Endothelial cell of umbilical vein (primary cell): ENCODE data around the gene TTC39A.

Source experiments
- CTCF ChIP-seq, 2 donors: IDR thresholded peaks; 1 replicate in 1 of 2; 2 replicates in 1 of 2; pipeline ENCODE4 v1.5.1; 2011; ENCODE audit warnings: low read length in 2 of 2, mild to moderate bottlenecking in 2 of 2, moderate library complexity in 2 of 2, control low read depth in 1 of 2, inconsistent platforms in 1 of 2, low read depth in 1 of 2; ENCODE audit not compliant: insufficient read depth in 1 of 2; ENCODE audit errors: extremely low read depth in 1 of 2
- EZH2 ChIP-seq: IDR thresholded peaks from 2 replicates; pipeline ENCODE4 v1.6.1; 2012; ENCODE audit warnings: borderline replicate concordance, low read depth, mild to moderate bottlenecking, moderate library complexity, low read length, inconsistent platforms; ENCODE audit not compliant: severe bottlenecking
- FOS ChIP-seq: IDR thresholded peaks from 2 replicates; pipeline ENCODE4 v1.6.1; 2011; ENCODE audit warnings: mild to moderate bottlenecking, low read length, moderate library complexity, borderline replicate concordance; ENCODE audit not compliant: insufficient read depth
- GATA2 ChIP-seq: IDR thresholded peaks from 2 replicates; pipeline ENCODE4 v1.7.0; 2011; ENCODE audit warnings: low read depth, mild to moderate bottlenecking, moderate library complexity, mixed read lengths, low read length; ENCODE audit not compliant: insufficient read length, insufficient read depth
- JUN ChIP-seq: IDR thresholded peaks from 2 replicates; pipeline ENCODE4 v1.6.1; 2011; ENCODE audit warnings: borderline replicate concordance, low read depth; ENCODE audit not compliant: insufficient read length, insufficient read depth
- MAX ChIP-seq: IDR thresholded peaks from 2 replicates; pipeline ENCODE4 v1.6.1; 2011; ENCODE audit not compliant: insufficient read depth, insufficient read length
- MYC ChIP-seq: IDR thresholded peaks from one replicate; pipeline ENCODE4 v1.6.1; 2011; ENCODE audit warnings: mild to moderate bottlenecking, low read depth, low read length
- POLR2A ChIP-seq: IDR thresholded peaks from 2 replicates; pipeline ENCODE4 v1.6.1; 2012; ENCODE audit warnings: low read depth, mild to moderate bottlenecking, control low read depth, low read length
- POLR2AphosphoS5 ChIP-seq: IDR thresholded peaks from 2 replicates; pipeline ENCODE4 v1.6.1; 2012; ENCODE audit warnings: low read depth, mild to moderate bottlenecking, control low read depth, low read length, moderate library complexity; ENCODE audit not compliant: insufficient read depth

- no peak for TF ChIP-seq CTCF (IDR thresholded peaks at IDR 0.05; ENCODE audit: extremely low read depth in 1 of 2, insufficient read depth in 1 of 2, low read depth in 1 of 2, low read length in 2 of 2)
- TF ChIP-seq POLR2AphosphoS5: no peak
- TF ChIP-seq POLR2A: no peak
- TF ChIP-seq MAX: no peak
- no peak for TF ChIP-seq EZH2
- no peak for TF ChIP-seq JUN
- no peak for TF ChIP-seq FOS
- no peak for TF ChIP-seq MYC
- TF ChIP-seq GATA2: no peak
These were observed 48.6 kb downstream of the TTC39A start for GRCh38 chr1:51281807-51282206.
